ENCODE data around the gene TMEM225. TPM values are rescaled to one million over a fixed set of nuclear protein-coding genes. Genes with fewer than 3 reads are reported as not detected.

TMEM225 gene
- total RNA-seq, 1 donor, result not detected

Other genes with a start within 250 kb of the TMEM225 start
- gene SCN3B, start 231.0 kb downstream of the TMEM225 start, total RNA-seq (ENCODE audit: low replicate concordance), result not detected in 2 replicates
- gene ZNF202, start 144.0 kb downstream of the TMEM225 start, total RNA-seq (ENCODE audit: low replicate concordance), result 2.5 and 6.6 TPM in 2 replicates
- gene OR6X1, start 131.2 kb downstream of the TMEM225 start, total RNA-seq (ENCODE audit: low replicate concordance), result not detected in 2 replicates
- not detected in 2 replicates for gene OR6M1, start 79.3 kb downstream of the TMEM225 start, total RNA-seq (ENCODE audit: low replicate concordance)
- 0.09 and 0.25 TPM in 2 replicates for gene OR8D4, start 16.5 kb upstream of the TMEM225 start, total RNA-seq (ENCODE audit: low replicate concordance)
- not detected in 2 replicates for gene OR4D5, start 53.9 kb upstream of the TMEM225 start, total RNA-seq (ENCODE audit: low replicate concordance)
- not detected in 2 replicates for gene OR6T1, start 58.2 kb upstream of the TMEM225 start, total RNA-seq (ENCODE audit: low replicate concordance)
- not detected in 2 replicates for gene OR10S1, start 92.1 kb upstream of the TMEM225 start, total RNA-seq (ENCODE audit: low replicate concordance)
- gene OR10G6, start 109.5 kb upstream of the TMEM225 start, total RNA-seq (ENCODE audit: low replicate concordance), result not detected in 2 replicates
- gene OR10G4, start 127.3 kb upstream of the TMEM225 start, total RNA-seq (ENCODE audit: low replicate concordance), result not detected in 2 replicates
- not detected in 2 replicates for gene OR10G9, start 137.3 kb upstream of the TMEM225 start, total RNA-seq (ENCODE audit: low replicate concordance)
- not detected in 2 replicates for gene OR10G8, start 141.1 kb upstream of the TMEM225 start, total RNA-seq (ENCODE audit: low replicate concordance)
- gene OR10G7, start 155.7 kb upstream of the TMEM225 start, total RNA-seq (ENCODE audit: low replicate concordance), result not detected in 2 replicates
- 20.5 and 28.4 TPM in 2 replicates for gene VWA5A, start 229.8 kb upstream of the TMEM225 start, total RNA-seq (ENCODE audit: low replicate concordance)

All from fibroblast of the aortic adventitia (primary cell).